GM21447 (cell line): ENCODE measurements around the gene ADAMTS18.

Experiments used
- ATAC-seq: cut with Tn5 transposase; IDR thresholded peaks from one replicate; pipeline ENCODE4 v1.9.1; 2021; ENCODE audit not compliant: unreplicated experiment

ADAMTS18 gene

GRCh38 chr16:77396461-77396860 is 38.4 kb downstream of the ADAMTS18 start:
- no peak for ATAC-seq

GRCh38 chr16:77394699-77395098 is 40.1 kb downstream of the ADAMTS18 start:
- no peak for ATAC-seq

GRCh38 chr16:77393955-77394354 is 40.9 kb downstream of the ADAMTS18 start:
- ATAC-seq = no peak

GRCh38 chr16:77387815-77388209 is 47.0 kb downstream of the ADAMTS18 start:
- ATAC-seq = no peak

GRCh38 chr16:77386831-77387814 is 47.7 kb downstream of the ADAMTS18 start:
- no peak for ATAC-seq

GRCh38 chr16:77385481-77385880 is 49.4 kb downstream of the ADAMTS18 start:
- ATAC-seq = no peak

- ATAC-seq = no peak
These were observed 51.1 kb downstream of the ADAMTS18 start for GRCh38 chr16:77383606-77384187.

GRCh38 chr16:77376358-77376757 is 58.5 kb downstream of the ADAMTS18 start:
- ATAC-seq = no peak

GRCh38 chr16:77375396-77375795 is 59.4 kb downstream of the ADAMTS18 start:
- no peak for ATAC-seq

- ATAC-seq = no peak
These were observed 60.5 kb downstream of the ADAMTS18 start for GRCh38 chr16:77374384-77374783.

GRCh38 chr16:77373726-77374125 is 61.1 kb downstream of the ADAMTS18 start:
- ATAC-seq = no peak

GRCh38 chr16:77364770-77365169 is 70.1 kb downstream of the ADAMTS18 start:
- no peak for ATAC-seq

GRCh38 chr16:77359065-77359502 is 75.8 kb downstream of the ADAMTS18 start:
- ATAC-seq = no peak

GRCh38 chr16:77353587-77354263 is 81.1 kb downstream of the ADAMTS18 start:
- no peak for ATAC-seq

GRCh38 chr16:77344341-77344740 is 90.5 kb downstream of the ADAMTS18 start:
- ATAC-seq = no peak

GRCh38 chr16:77336637-77337036 is 98.2 kb downstream of the ADAMTS18 start:
- no peak for ATAC-seq

GRCh38 chr16:77335652-77336234 is 99.1 kb downstream of the ADAMTS18 start:
- ATAC-seq = no peak

- ATAC-seq = no peak
These were observed 102.0 kb downstream of the ADAMTS18 start for GRCh38 chr16:77332792-77333191.

- no peak for ATAC-seq
These were observed 102.8 kb downstream of the ADAMTS18 start for GRCh38 chr16:77331802-77332586.

- ATAC-seq = no peak
These were observed 103.8 kb downstream of the ADAMTS18 start for GRCh38 chr16:77331043-77331442.
